KOPT-K1 (cell line): ENCODE measurements around the gene ITGAD.

ENCODE experiments used
- H3K27ac ChIP-seq: fragments of 200-600 bp; sonication (generic); 2 replicates; pipeline ENCODE4 v1.5.1; 2016; ENCODE audit warnings: antibody characterized with exemption, mild to moderate bottlenecking, low read depth, low read length; ENCODE audit not compliant: poor library complexity, severe bottlenecking
- H3K36me3 ChIP-seq: fragments of 200-600 bp; sonication (generic); 2 replicates; pipeline ENCODE4 v1.5.1; 2017; ENCODE audit warnings: antibody characterized with exemption, mild to moderate bottlenecking, low read length, moderate library complexity; ENCODE audit not compliant: insufficient read depth
- H3K9me3 ChIP-seq: fragments of 200-600 bp; sonication (generic); 2 replicates; pipeline ENCODE4 v1.5.1; 2017; ENCODE audit warnings: antibody characterized with exemption, low read length, mild to moderate bottlenecking; ENCODE audit not compliant: insufficient read depth, poor library complexity, severe bottlenecking

The ITGAD gene

DNA sequence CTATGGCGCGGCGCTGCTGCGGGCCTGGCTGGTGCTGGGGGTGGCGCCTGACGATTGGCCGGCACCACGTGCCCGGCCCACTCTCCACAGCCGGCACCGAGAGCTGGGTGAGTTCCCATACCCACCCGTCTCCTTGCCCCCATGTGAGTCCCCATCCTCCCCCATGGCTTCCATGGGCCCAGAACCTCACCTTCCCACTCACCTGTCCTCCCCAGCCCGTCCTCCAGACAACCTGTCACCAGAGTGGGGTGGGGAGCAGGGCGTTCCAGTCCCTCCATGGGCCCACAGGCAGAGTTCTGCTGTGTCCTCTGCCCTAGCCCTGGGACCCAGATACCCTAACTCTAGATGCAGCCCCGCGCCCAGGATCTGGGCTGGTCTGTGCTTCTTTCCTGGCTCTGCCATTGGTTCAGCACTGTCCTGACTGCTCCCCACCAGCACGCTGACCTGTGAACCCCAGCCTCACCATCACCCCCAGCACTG is 71.7 kb downstream of the ITGAD start:
- H3K9me3 ChIP-seq = no peaks in the 10 kb centered on the region
- peaks cover 49% of the 10 kb centered on the region for H3K36me3 ChIP-seq
- no peak overlapping the region for H3K27ac ChIP-seq

DNA sequence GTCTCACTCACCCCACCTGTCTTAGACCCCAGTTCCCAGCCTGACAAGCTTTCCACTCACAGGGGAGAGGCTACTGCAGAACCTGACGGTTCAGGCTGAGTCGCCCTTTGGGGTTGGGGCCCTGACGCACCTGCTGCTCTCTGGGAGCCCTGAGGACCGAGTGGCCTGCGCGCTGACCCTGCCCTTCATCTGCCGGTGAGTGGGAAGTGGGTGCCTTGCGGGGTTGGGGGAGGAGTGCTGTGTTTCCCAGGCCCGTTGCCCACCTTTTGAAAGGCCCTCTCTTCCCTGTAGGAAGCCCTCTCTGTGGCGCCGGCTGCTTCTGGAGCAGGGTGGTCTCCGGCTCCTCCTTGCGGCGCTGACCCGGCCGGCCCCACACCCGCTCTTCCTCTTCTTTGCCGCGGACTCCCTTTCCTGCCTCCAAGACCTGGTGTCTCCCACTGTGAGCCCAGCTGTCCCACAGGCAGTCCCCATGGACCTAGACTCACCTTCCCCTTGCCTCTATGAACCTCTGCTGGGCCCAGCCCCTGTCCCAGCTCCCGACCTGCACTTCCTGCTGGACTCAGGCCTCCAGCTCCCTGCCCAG is 72.7 kb downstream of the ITGAD start:
- no peak overlapping the region for H3K27ac ChIP-seq
- H3K9me3 ChIP-seq = no peaks in the 10 kb centered on the region
- peaks cover 49% of the 10 kb centered on the region for H3K36me3 ChIP-seq

DNA sequence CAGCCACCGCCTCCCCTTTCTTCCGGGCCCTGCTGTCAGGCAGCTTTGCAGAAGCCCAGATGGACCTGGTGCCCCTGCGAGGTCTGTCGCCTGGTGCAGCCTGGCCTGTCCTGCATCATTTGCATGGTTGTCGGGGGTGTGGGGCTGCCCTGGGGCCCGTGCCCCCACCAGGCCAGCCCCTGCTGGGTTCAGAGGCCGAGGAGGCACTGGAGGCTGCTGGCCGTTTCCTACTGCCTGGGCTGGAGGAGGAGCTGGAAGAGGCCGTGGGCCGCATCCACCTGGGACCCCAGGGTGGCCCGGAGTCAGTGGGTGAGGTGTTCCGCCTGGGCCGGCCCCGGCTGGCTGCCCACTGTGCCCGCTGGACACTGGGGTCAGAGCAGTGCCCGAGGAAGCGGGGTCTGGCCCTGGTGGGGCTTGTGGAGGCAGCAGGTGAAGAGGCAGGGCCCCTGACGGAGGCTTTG is 73.3 kb downstream of the ITGAD start:
- Histone ChIP-seq H3K36me3 (peaks cover 49% of the 10 kb centered on the region), H3K27ac (peak overlapping the region; percentile 53), H3K9me3 (no peaks in the 10 kb centered on the region)

DNA sequence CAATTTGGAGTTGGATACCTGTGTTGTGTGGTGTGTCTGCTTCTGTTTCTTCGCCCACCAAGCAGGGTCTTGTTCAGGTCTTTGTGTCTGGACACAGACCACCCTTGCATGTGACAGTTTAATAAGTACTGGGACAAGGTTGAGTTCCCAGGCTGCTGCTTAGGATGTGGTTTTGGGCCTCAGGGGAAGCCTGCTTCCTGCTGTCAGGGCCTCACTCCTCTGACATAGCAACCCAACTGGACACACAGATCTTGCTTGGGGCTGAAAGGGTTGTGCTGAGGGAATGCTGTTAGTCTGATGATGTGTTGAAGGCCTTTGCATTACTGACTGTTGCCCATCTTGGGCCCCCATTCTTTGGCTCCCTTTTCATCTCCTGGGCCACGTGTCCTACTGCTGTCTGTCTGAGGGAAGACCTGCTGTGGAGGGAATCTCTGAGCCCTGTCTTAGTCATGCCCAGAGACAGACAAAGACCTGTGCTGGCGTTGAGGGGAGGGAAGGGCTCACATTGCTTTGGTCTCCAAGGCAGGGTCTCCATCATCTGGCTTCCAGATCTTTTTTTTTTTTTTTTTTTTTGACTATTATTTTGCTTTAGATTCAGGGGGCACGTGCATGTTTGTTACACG is 74.1 kb downstream of the ITGAD start:
- H3K9me3 ChIP-seq = no peaks in the 10 kb centered on the region
- H3K36me3 ChIP-seq = peaks cover 42% of the 10 kb centered on the region
- peak overlapping the region; percentile 53 for H3K27ac ChIP-seq

DNA sequence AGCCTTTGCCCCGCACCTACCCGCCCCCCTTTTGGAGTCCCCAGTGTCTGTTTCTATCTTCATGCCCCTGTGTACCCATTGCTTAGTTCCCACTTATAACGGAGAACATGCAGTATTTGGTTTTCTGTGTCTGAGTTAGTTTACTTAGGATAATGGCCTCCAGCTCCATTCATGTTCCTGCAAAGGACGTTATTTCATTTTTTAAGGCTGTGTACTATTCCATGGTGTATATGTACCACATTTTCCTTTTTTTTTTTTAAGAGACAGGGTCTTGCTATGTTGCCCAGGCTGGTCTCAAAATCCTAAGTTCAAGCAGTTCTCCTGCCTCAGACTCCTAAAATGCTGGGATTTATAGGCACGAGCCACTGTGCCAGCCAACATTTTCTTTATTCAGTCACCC is 74.7 kb downstream of the ITGAD start:
- H3K27ac ChIP-seq = no peak overlapping the region
- H3K36me3 ChIP-seq = peaks cover 36% of the 10 kb centered on the region
- no peaks in the 10 kb centered on the region for H3K9me3 ChIP-seq

DNA sequence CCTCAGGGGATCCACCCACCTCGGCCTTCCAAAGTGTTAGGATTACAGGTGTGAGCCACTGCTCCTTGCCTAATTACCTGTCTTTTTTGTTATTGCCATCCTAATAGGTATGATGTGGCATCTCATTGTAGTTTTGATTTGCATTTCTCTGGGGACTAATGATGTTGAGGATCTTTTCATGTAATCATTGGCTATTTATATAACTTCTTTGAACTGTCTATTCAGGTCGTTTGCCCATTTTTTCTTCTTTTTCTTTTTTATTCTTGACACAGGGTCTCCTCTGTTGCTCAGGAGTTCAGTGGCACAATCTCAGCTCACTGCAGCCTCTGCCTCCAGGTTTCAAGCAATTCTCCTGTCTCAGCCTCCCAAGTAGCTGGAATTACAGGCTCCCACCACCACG is 77.5 kb downstream of the ITGAD start:
- Histone ChIP-seq H3K9me3 (no peaks in the 10 kb centered on the region), H3K36me3 (peaks cover 16% of the 10 kb centered on the region), H3K27ac (no peak overlapping the region)

DNA sequence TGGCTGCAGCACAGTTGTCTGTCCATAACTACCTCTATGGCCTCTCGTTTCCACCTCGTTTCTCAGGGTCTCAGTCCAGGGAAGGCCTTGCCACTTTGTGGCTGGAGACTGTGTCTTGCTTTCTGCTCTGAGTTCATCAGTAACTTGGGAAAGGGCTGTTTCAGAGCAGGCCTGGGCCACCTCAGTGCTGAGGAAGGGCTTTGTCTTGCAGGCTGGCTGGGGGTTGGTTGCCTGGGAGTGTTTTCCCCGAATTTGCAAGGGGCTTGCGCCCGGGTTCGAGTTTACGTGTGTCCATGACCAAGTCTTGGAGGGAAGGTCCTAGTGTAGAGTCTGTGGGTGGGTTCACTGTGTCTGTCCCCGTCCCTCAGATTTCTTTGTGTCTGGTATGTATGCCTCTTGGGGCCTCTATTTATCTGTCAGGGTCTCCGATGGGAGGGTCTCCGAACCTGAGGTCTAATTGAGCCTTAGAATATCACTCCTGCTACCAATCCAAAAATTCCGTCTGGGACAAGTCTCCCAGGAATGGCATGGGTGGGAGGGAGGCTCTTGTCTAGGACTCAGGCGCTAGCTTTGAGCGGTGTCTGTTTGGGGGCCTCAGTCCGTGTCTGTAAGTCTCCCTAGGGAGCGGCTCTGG is 78.2 kb downstream of the ITGAD start:
- Histone ChIP-seq H3K27ac (no peak overlapping the region), H3K9me3 (no peaks in the 10 kb centered on the region), H3K36me3 (peaks cover 9% of the 10 kb centered on the region)

DNA sequence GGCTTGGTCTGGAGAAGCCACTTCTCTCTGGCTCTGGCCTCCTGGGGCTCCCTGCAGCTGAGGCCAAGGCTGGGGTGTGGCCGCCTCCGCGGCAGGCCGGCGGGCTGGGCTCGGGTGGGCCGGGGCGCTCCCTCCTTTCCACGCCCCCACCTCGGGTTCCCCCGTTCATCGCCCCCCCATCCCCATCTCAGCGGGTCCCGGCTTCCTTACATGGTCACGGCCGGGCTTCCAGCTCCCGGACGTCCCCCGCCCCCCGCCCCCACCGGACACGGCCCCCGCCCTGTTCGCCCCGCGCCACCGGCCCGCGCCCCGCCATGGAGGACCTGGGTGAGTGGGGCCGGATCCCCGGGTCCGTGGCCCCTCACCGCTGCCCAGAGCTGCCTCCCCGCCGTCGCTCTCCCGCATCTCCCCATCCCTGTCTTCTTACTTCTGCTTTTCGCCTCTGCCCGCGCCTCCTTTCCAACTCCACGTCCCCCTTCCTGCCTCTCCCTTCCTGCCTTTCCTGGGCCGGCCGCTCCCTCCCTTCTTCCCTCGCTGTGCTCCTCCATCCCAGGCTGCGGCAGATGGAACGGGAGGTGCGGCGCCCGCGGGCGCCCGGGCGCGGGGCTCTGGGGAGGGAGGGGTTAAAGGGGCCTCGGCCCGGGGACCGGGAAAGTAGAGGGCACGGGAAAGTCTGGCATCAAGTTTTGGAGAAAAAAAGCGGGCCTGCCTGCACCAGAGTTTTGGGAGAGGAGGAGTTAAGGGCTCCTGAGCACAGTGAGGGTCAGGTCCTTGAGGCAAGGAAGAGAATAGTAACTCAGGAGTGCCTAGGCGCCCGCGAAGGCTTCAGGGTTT is 79.0 kb downstream of the ITGAD start, which contains the start of gene TGFB1I1:
TSS of gene TGFB1I1 (plus strand) at position 278 of the 834 bp plus-strand sequence. CDS start at position 315, 37 bp downstream.
- peaks cover 1% of the 10 kb centered on the region; the same call in 1 of the 2 replicates for H3K36me3 ChIP-seq
- H3K27ac ChIP-seq = no peak within 1 kb of the TSS
- H3K9me3 ChIP-seq = no peaks in the 10 kb centered on the region

DNA sequence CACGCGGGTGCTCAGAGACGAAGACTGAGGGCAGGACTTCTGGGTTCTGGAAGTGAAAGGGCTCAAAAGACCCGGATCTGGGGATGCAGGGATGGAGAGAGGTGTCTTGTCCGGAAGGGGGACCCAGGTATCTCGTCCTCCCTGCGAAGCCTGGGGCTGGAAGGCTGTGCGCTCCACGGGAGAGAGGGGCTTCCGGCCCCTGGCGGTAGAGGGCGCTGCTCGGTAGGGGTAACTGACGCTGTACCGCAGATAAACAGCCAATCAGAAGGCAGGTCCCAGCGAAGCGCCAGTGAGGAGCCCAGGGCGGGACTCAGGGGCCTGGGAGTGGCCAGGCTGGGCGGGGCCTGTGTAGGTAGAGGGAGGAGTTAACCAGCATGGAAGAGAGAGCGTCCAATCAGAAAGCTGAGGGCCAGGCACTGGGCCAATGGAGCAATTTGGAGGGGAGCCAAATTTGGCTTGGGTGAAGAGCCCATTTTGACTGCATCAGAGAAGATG is 79.6 kb downstream of the ITGAD start:
- Histone ChIP-seq H3K27ac (no peak overlapping the region), H3K36me3 (no peaks in the 10 kb centered on the region), H3K9me3 (no peaks in the 10 kb centered on the region)

DNA sequence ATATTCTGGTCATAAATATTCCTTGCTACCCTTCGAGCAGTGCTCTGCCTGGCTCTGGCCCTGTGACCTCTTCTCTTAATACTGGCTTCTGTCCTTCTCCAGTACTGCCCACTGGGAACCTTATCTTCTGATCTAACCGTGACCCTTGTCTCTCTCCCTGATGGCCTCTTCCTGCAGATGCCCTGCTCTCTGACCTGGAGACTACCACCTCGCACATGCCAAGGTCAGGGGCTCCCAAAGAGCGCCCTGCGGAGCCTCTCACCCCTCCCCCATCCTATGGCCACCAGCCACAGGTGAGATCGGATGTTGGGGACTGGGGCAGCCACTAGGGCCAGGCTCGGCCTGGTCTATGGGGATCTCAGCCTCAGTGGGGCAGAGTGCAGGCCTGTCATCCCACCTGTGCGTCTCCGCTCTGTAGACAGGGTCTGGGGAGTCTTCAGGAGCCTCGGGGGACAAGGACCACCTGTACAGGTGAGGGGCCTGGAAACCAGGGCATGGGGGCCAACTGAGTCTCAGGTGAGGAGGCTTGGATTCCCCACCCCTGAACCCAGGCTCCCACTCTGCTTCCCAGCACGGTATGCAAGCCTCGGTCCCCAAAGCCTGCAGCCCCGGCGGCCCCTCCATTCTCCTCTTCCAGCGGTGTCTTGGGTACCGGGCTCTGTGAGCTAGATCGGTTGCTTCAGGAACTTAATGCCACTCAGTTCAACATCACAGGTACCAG is 80.3 kb downstream of the ITGAD start:
- Histone ChIP-seq H3K9me3 (no peaks in the 10 kb centered on the region), H3K36me3 (no peaks in the 10 kb centered on the region), H3K27ac (no peak overlapping the region)

DNA sequence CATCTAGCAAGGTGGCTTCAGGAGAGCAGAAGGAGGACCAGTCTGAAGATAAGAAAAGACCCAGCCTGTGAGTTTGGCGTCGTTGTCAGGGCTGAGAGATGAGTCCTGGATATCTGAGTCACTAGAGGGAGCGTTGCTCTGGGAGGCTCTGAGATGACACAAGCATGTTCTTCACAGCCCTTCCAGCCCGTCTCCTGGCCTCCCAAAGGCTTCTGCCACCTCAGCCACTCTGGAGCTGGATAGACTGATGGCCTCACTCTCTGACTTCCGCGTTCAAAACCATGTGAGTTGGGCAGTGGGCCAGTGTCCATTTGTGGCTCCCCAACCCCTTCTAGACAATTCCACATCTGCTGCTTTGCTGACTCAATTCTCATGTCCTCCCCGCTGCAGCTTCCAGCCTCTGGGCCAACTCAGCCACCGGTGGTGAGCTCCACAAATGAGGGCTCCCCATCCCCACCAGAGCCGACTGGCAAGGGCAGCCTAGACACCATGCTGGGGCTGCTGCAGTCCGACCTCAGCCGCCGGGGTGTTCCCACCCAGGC is 81.1 kb downstream of the ITGAD start:
- no peaks in the 10 kb centered on the region for H3K9me3 ChIP-seq
- H3K36me3 ChIP-seq = no peaks in the 10 kb centered on the region
- no peak overlapping the region for H3K27ac ChIP-seq

DNA sequence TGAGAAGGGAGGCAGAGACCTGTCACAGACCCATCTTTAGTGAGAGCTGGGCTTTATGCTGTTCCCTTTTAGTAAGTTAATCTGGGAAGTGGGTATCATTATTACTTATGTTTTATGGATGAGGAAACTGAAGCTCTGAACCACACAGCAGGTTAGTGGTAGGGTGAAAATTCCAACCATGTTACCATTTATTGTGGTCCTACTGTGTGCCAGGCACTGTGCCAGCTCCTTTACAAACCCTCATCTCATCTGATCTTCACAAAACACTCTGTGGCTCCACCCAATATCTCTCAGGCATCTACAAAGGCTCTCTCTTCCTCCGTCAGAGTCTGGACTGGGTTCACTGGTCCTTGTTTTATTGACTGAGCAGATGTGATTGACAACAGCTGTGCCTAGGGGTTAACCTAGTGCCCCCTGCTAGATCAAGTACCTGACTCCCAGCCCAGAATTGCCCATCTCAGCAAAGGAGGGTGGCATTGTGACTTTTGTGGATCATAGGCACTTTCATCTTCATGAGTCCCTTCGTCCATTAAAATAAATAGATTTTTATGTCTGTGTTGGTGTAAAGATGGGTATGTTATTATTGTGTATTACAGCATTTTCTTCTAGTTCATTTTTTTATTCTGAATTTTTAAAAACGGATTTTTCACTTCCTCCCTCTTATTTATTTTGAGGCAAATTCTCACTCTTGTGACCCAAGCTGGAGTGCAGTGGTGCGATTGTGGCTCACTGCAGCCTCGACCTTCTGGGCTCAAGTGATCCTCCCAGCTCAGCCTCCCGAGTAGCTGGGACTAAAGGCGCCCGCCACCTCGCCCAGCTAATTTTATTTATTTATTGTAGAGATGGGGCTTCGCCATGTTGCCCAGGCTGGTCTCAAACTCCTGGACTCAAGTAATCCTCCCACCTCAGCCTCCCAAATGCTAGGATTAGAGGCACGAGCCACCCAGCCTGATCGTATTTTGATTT is 81.9 kb downstream of the ITGAD start:
- no peak overlapping the region for H3K27ac ChIP-seq
- no peaks in the 10 kb centered on the region for H3K9me3 ChIP-seq
- no peaks in the 10 kb centered on the region for H3K36me3 ChIP-seq

DNA sequence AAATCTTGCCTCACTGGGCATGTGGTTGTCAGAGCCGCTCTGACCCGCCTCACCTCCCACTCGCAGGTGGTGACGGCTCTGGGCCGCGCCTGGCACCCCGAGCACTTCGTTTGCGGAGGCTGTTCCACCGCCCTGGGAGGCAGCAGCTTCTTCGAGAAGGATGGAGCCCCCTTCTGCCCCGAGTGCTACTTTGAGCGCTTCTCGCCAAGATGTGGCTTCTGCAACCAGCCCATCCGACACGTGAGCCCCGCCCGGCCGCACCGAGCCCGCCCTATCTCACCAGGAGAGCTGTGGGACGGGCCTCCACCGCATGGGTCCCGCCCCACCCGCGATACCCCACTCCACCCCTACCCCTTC is 82.8 kb downstream of the ITGAD start:
- H3K36me3 ChIP-seq = no peaks in the 10 kb centered on the region
- no peak overlapping the region for H3K27ac ChIP-seq
- no peaks in the 10 kb centered on the region for H3K9me3 ChIP-seq
